HG03378 (cell line): ENCODE results near the gene LAMA5.

Experiments
- ATAC-seq: cut with Tn5 transposase; IDR thresholded peaks from one replicate; pipeline ENCODE4 v1.9.1; 2021; ENCODE audit warnings: mild to moderate bottlenecking, moderate library complexity; ENCODE audit not compliant: unreplicated experiment

Gene LAMA5

GRCh38 chr20:62317167-62317655 is 49.9 kb downstream of the LAMA5 start:
- no peak for ATAC-seq

DNA sequence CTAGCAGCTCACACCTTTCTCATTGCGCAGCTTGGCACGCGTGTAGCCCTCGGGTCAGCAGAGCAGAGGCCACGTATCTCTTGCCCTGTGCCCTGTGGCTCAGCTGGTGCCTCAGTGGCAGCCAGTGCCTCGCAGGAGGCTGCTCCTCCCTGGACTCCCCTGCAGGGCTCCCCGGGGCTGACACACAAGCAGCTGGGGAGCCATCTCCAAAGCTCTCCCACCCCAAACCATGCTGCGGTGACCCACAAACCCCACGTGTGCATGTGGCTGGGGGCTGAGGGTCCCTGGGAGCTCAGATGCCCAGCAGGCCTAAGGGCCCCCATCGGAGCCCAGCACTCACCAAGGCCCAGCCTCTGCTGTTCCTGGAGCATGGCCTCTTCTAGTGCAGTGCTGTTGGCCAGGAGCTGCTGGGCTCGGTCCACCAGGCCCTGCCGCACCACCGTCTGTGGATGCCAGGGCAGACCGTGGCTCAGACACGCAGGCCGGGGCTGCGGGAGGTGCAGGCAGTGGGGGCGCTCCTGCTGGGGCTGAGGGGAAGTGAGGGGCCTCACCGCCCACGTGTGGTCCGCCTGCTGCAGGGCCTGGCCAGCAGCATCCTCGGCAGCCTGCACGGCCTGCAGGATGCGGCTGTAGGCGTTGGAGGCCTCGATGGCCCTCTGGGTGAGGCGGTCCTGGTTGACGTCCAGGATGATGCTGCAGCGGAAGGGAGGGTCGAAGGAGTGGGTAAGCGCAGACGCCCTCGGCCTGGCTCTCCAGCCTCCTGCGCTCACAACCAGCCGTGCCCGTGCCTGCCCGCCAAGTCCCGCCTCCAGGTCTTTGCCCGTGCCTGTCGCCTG is 50.6 kb downstream of the LAMA5 start:
- ATAC-seq, result no peak

DNA sequence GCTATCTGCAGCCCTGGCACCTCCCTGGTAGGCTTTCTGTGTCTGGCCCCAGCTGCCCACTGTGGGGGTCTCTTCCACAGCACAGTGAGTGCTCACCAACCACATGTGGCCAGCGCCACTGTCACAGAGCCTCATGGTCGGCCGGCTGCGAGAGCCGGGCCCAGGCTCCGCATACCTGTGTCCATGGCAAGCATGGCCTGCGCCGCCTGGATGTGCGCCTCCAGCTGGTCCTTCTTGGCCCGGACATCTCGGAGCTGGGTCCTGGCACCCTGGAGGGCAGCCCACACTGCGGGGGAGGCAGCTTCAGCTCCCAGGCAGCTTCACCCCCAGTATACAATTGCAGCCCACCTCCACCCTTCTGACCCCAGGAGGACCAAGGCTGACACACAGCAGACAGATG is 51.3 kb downstream of the LAMA5 start:
- no peak for ATAC-seq

DNA sequence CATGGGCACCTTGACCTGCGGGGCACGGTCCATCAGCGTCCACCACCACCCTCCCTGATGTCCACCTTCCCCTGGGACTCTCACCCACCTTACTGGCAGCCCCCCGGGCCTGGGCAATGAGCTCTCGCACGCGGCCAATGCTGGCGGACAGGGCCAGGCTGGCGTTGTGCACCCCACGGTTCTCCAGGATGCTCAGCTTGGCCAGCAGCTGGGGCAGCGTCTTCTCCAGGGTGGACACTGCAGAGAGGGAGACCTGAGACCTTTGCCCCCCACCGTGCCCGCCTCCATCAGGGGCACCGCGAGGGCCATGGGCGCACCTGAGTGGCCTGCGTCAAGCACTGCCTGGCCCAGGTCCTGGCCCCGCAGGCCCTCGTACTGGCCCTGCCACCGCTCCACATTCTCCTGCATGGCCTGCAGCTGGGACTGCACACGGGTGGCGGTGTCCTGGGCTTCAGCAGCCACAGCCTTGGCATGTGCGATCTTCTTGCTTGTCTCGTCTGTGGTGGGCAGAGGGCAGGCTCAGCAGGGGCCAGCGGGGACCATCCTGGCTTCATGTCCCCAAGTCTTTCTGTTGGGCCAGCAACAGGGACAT is 52.3 kb downstream of the LAMA5 start:
- no peak for ATAC-seq

GRCh38 chr20:62314339-62314638 is 52.8 kb downstream of the LAMA5 start:
- no peak for ATAC-seq

DNA sequence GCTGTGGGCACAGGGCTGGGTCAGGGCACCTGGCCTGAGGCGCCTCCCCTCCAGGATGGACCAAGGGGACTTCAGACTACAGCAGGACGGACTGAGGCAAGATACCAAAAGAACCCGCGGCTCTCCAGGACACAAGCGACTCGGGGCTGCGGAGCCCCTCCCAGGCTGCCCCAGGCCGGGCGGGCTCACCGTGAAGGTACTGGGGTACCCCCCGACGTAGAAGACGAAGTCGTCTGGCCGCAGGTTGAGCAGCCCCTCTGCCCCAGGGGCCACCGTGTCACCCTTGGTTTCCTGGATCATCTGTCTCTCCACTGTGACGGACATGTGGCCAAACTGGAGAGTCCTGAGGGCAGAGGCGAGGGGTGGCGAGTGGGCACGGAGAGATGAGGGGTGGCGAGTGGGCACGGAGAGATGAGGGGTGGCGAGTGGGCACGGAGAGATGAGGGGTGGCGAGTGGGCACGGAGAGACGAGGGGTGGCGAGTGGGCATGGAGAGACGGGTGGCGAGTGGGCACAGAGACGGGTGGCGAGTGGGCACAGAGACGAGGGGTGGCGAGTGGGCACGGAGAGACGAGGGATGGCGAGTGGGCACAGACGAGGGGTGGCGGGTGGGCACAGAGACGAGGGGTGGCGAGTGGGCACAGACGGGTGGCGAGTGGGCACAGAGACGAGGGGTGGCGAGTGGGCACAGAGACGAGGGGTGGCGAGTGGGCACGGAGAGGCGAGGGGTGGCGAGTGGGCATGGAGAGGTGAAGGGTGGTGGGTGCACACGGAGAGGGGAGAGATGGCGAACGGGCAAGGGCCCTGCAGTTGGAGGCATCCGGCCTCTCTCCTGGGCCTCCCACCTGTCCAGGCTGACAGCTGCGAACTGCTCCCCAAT is 53.4 kb downstream of the LAMA5 start:
- no peak for ATAC-seq

- no peak for ATAC-seq
Observed at GRCh38 chr20:62313021-62313420, 54.1 kb downstream of the LAMA5 start.

- ATAC-seq, result no peak
Observed at GRCh38 chr20:62312662-62312977, 54.5 kb downstream of the LAMA5 start.

- ATAC-seq, result no peak
Observed at GRCh38 chr20:62311832-62312661, 55.1 kb downstream of the LAMA5 start.

DNA sequence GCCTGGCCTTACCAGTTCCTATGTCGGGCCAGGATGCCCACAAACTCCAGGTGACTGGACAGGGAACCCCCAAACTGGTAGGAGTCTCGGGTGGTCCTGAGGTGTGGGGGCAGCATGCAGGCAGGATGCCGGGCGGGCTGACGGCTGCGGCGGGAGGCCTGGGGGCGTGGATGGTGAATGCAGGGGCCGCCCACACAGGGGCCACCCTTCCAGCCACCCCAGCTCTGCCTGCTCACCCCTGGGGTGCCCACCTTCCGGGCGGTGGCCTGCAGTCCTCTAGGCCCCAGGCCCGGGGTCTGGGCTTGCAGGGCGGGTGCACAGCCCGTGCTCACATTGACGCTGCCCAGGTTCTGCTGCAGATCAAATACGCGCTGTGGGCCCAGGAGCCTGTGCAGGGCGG is 56.0 kb downstream of the LAMA5 start:
- ATAC-seq, result no peak

GRCh38 chr20:62310757-62311121 is 56.4 kb downstream of the LAMA5 start:
- no peak for ATAC-seq

DNA sequence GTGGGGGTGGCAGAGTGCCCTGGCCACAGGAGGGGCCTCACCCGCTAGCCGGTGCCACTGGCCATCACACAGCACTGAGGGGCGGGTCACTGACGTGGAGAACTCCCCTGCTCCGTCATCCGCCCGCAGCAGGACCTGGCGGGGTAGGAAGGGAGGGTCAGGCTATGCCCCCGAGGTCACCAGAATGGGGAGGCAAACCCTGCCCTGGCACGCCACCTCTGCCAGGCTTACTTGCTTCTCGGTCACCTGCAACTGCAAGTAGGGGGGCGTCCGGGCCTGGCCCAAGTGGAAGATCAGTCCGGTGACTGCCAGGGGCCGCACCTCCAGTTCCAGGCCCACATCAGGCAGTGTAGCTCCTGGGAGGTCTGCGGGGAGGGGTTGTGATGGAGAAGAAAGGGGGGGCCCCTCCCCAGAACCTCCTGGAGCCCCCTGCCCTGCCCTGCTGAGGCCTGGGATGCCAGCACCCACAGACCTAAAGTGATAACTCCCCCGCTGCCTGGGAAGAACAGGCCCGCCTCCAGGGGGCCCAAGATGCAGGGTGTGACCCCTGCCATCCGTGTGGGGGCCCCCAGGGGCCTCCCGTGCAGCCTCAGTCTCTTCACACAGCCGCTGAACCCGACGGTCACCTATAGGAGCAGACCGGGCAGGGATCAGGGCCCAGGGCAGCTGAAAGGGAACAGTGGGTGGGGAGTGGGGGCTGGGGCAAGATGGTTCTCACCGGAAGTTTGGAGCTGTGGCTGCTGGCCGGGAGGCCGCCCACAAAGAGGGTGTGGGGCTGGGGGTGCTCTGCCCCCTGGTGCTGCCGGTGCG is 57.0 kb downstream of the LAMA5 start:
- no peak for ATAC-seq

DNA sequence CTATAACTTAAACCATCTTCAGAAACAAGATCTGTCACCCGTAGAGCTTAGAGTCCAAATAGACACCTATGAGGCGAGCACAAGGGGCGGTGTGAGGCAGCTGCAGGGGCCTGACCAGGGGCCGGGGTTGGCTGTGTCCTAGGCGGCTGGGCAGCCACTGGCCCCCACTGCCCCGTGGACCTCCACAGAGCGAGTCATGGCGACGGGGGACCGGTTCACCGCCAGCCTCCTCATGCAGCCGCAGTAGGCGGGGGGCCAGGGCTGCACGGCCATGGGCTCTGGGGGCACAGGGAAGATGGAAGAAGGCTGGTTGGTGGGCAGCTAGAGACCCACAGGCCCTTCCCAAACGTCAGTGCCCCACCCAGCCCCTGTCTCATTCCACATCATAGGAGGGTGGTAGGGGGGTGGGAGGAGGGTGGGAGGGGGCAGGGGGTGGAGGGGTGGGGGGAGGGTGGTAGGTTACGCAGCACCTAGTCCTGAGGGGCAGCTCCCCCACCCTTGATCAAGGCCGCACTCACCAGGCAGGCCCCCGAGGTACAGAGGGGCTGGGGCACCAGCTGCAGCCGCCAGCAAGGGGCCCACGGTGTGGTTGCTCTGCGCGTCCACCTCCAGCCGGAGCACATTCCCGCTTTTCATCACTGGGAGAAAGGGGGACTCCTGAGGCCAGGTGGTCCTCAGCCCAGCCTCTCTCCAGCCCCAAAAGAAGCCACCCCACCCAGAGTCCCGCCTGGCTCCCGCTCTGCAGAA is 57.7 kb downstream of the LAMA5 start:
- no peak for ATAC-seq

- no peak for ATAC-seq
Observed at GRCh38 chr20:62308102-62308822, 58.9 kb downstream of the LAMA5 start.

- no peak for ATAC-seq
Observed at GRCh38 chr20:62307226-62308101, 59.6 kb downstream of the LAMA5 start.

DNA sequence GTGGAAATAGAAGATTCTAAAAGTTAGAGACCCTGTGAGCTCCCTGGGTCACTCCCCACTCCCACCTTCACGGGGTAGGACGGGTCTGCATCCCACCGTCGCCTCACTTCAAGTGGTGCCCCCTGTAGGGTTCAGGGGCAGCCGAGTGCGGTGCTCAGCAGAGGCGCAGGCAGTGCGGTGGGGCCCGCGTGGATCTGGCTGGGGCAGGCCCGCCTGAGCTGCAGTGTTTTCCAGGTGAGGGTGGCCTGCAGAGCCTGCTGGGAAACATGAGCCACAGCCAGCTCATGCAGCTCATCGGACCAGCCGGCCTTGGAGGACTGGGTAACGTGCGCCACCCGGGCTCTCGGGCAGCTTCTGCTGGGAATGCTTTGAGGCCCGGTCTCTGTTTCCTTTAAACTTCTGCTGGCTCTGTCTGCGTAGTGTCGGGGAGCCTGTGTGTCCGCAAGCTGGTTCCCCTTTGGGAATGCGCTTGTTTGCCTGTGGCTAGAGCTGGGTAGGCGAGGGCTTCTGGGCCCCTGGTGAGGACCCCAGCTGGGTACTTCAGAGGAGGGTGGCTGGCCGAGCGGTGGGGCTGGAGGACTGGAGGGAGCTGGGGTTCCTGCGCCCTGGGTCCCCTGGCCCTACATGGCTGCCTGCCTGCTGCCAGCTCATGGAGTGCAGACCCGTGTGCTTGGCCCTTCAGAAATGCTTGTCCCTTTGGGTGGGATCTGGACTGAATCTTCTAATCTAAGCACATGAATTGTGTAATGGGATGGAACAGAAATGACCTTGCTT is 60.5 kb downstream of the LAMA5 start:
- ATAC-seq, result no peak

- ATAC-seq, result no peak
Observed at GRCh38 chr20:62305765-62306413, 61.2 kb downstream of the LAMA5 start.
